SK-N-SH (cell line): ENCODE measurements around the gene ZDHHC11. TPM values are rescaled to one million over a fixed set of nuclear protein-coding genes. Genes with fewer than 3 reads are reported as not detected.
A peak's percentile ranks its signal among the peaks of the same experiment; 100 is the strongest.
"Not testable (repeated sequence)": the region's sequence is repeated elsewhere in the genome, so short reads cannot be mapped to it uniquely, and the experiment has no call there.

Experiments
- CTCF ChIA-PET: fragments of 300-600, 350-600 bp; formaldehyde crosslinking; extraction: SDS; loops from one replicate; lab custom pipeline; 2021; lab: Yijun Ruan, JAX
- POLR2A ChIA-PET: fragments of 350-600 bp; sonication (Branson Sonifier 250); formaldehyde crosslinking; extraction: SDS; loops from one replicate; lab custom pipeline; 2020; ENCODE audit warnings: antibody characterized with exemption, inconsistent platforms; lab: Yijun Ruan, JAX
- DNase-seq: peaks from one replicate; pipeline ENCODE4 v3.0.0; 2012
- H2AFZ ChIP-seq: fragments of 200-600 bp; sonication (generic); 2 replicates; pipeline ENCODE4 v1.8.1; 2016; ENCODE audit warnings: antibody characterized with exemption, mild to moderate bottlenecking, low read depth
- H3F3A ChIP-seq: fragments of 200-600 bp; sonication (generic); replicated peaks from 2 replicates; pipeline ENCODE3; 2016; ENCODE audit warnings: antibody characterized with exemption, mild to moderate bottlenecking; ENCODE audit not compliant: insufficient read depth
- H3K27ac ChIP-seq, 2 experiments: fragments of 200-500 bp in 1 of 2; fragments of 200-600 bp in 1 of 2; sonication (Bioruptor generic) in 1 of 2; sonication (generic), shearing (Covaris generic) in 1 of 2; 2 replicates each; pipeline versions ENCODE4 v1.5.1 to v1.6.1; 2014 to 2016; ENCODE audit warnings: low read depth in 2 of 2, inconsistent platforms in 1 of 2, low read length in 1 of 2, mild to moderate bottlenecking in 1 of 2, mixed read lengths in 1 of 2
- H3K27me3 ChIP-seq: fragments of 200-600 bp; sonication (generic), shearing (Covaris generic); 2 replicates; pipeline ENCODE4 v1.6.1; 2016; ENCODE audit warnings: mixed run types; ENCODE audit not compliant: insufficient read depth
- H3K36me3 ChIP-seq, 2 experiments: fragments of 200-500 bp in 1 of 2; fragments of 200-600 bp in 1 of 2; sonication (Bioruptor generic) in 1 of 2; sonication (generic) in 1 of 2; replicated peaks in 1 of 2; 2 replicates each; pipeline versions ENCODE3 to v1.5.1; 2014 to 2016; ENCODE audit warnings: low read length in 1 of 2, mild to moderate bottlenecking in 1 of 2; ENCODE audit not compliant: insufficient read depth in 2 of 2, control insufficient read depth in 1 of 2
- H3K4me1 ChIP-seq, 2 experiments: fragments of 200-500 bp in 1 of 2; fragments of 200-600 bp in 1 of 2; sonication (Bioruptor generic) in 1 of 2; sonication (generic), shearing (Covaris generic) in 1 of 2; 2 replicates each; pipeline versions ENCODE4 v1.5.1 to v1.6.1; 2014 to 2016; ENCODE audit warnings: low read depth in 1 of 2, low read length in 1 of 2, mixed run types in 1 of 2; ENCODE audit not compliant: insufficient read depth in 2 of 2, control insufficient read depth in 1 of 2
- H3K4me2 ChIP-seq: fragments of 200-600 bp; sonication (generic), shearing (Covaris generic); 2 replicates; pipeline ENCODE4 v1.6.1; 2017; ENCODE audit warnings: mixed run types
- H3K4me3 ChIP-seq, 2 experiments: fragments of 200-500 bp in 1 of 2; fragments of 200-600 bp in 1 of 2; sonication (Bioruptor generic) in 1 of 2; sonication (generic), shearing (Covaris generic) in 1 of 2; 2 replicates each; pipeline versions ENCODE4 v1.5.1 to v1.8.1; 2014 to 2016; ENCODE audit warnings: low read depth in 2 of 2, inconsistent platforms in 1 of 2, low read length in 1 of 2, mild to moderate bottlenecking in 1 of 2, mixed read lengths in 1 of 2, moderate library complexity in 1 of 2
- H3K79me2 ChIP-seq: fragments of 200-600 bp; sonication (generic); 2 replicates; pipeline ENCODE4 v1.8.1; 2017; ENCODE audit warnings: mild to moderate bottlenecking; ENCODE audit not compliant: insufficient read depth
- H3K9ac ChIP-seq: fragments of 200-600 bp; sonication (generic); 2 replicates; pipeline ENCODE4 v1.6.1; 2017; ENCODE audit warnings: mixed run types
- H3K9me2 ChIP-seq: fragments of 200-600 bp; sonication (generic); 2 replicates; pipeline ENCODE4 v1.6.1; 2017; ENCODE audit warnings: mixed run types
- H3K9me3 ChIP-seq: fragments of 200-600 bp; sonication (generic); 2 replicates; pipeline ENCODE4 v1.6.1; 2017; ENCODE audit warnings: mixed run types, mild to moderate bottlenecking, moderate library complexity
- H4K20me1 ChIP-seq: fragments of 200-600 bp; sonication (generic); 2 replicates; pipeline ENCODE4 v1.6.1; 2017; ENCODE audit warnings: mild to moderate bottlenecking, mixed run types; ENCODE audit not compliant: insufficient read depth
- EZH2phosphoT487 ChIP-seq: fragments of 200-600 bp; sonication (generic); IDR thresholded peaks from 2 replicates; pipeline ENCODE4 v1.6.1; 2017; ENCODE audit warnings: low read depth, mixed run types, mild to moderate bottlenecking, antibody characterized with exemption, moderate library complexity, borderline replicate concordance
- NRF1 ChIP-seq: IDR thresholded peaks from 2 replicates; pipeline ENCODE4 v1.6.1; 2012; ENCODE audit warnings: low read depth, mild to moderate bottlenecking, low read length
- WGBS: methylation state at CpG from one replicate; pipeline ENCODE4 v1.1.6; 2017; ENCODE audit warnings: low lambda C conversion rate; 5-methylcytosine and 5-hydroxymethylcytosine counted together
- polyA plus RNA-seq, 3 experiments: library from polyadenylated mRNA; depleted of rRNA; stranded (reverse); fragments of >200 nt; gene quantifications; 2 replicates each; pipeline ENCODE4 v1.2.3, GENCODE V29; 2012
- TF ChIP-seq, protein P1 (sequence below): IDR thresholded peaks from 2 replicates; pipeline ENCODE4 v1.4.0; 2012; ENCODE audit warnings: low read depth, borderline replicate concordance

ZDHHC11 gene
- polyA plus RNA-seq, 1 of the 3 experiments (the other 2 are of a cell fraction) = 0.76 TPM

DNA sequence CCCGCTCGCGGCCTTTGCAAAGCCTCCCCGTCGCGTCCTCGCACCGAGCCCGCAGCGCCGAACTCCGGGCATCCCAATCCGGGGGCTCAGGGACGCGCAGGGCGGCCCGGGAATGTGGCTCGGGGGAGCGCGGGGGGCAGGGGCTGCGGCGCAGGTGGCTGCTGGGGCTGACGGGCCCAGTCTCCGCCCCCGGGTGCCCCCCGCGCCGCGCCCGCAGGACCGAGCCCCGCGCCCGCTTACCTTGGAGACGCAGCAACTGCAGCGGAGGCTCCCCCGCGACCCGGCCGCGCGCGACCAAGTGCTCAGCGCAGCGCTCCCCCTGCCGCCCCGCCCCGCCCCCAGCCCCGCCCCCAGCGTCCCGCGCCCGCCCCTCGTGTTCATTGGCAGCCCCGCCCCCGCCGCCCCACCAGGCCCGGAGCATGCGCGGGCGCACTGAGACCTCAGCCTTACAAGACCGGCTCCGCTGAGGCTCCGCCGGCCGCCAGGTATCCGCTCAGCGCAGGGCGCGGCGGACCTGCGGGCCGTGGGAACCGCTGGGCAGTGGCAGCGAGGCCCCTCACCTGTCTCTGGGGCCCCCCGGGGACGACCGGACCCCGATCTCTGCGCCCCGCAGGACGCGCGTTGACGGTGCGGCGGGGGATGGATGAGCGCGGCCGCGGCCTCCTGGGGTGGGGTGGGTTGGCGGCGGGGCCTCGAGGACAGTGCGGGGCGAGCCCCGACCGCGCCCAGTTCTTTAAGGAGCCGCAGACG is 66.2 kb downstream of the ZDHHC11 start, which contains the start of gene ZDHHC11B:
Gene ZDHHC11B, minus strand, starts transcription at position 302 of the 750 bp plus-strand sequence. CDS start 17,810 bp downstream, outside the sequence.
- H3K9me3 ChIP-seq, POLR2A ChIA-PET, H3K36me3 ChIP-seq, CTCF ChIA-PET, H3K27me3 ChIP-seq, H3K9me2 ChIP-seq, H4K20me1 ChIP-seq, H3K27ac ChIP-seq, H3K79me2 ChIP-seq, H3K9ac ChIP-seq, H3K4me1 ChIP-seq, H3F3A ChIP-seq: not testable (repeated sequence)
- H3K4me3 ChIP-seq = peak within 1 kb of the TSS; percentile 50 to 55
- H2AFZ ChIP-seq = 0 out of 2 replicates have a peak within 1 kb of the TSS, but pooled peaks have one; percentile 78
- DNase-seq = peak; percentile 99
- peak; percentile 81 for TF ChIP-seq NRF1
- 3% methylated on average over 32 of the region's 101 CpGs for WGBS
- H3K4me2 ChIP-seq = peak within 1 kb of the TSS; percentile 80

DNA sequence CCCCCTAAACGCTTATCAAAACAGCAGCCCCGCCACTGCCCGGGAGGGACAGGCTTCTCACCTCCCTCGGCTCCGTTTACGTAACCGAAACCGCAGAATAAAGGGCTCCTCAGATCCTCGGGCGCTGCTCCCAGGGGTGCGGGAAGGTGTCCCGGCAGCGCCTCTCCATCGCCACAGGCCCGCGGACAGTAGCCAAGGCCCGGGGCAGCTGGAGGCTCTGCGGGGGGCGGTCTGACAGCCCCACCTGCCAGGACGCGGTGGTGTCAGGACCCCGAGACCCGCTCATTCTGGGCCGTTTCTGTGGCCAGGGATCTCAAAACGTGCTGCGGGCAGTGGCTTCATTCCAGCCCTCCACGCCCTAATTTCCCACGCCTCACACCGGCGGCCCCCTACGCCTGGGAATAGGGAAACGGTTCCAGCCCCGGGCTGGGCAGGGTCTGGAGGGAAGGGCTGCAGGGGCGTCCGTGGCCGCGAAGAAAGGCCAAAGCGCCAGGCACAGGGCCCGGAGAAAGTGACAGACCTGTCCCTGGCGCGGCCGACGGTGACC is 66.8 kb downstream of the ZDHHC11 start:
- 1% methylated on average over 17 of the region's 43 CpGs for WGBS
- 0 out of 2 replicates have a peak, but pooled peaks have one; percentile 45 for TF ChIP-seq EZH2phosphoT487
- TF ChIP-seq, all 33 proteins: peak for 1; not testable (repeated sequence) for 32
- H3K27me3 ChIP-seq, H3K4me1 ChIP-seq, H3K27ac ChIP-seq, H4K20me1 ChIP-seq, H3K79me2 ChIP-seq, H3K9me2 ChIP-seq, H3F3A ChIP-seq, POLR2A ChIA-PET, CTCF ChIA-PET, H2AFZ ChIP-seq, H3K9ac ChIP-seq, H3K9me3 ChIP-seq, H3K36me3 ChIP-seq: not testable (repeated sequence)
- DNase-seq = peak; percentile 51
- Histone ChIP-seq H3K4me3 (peak overlapping the region in 1 of 2 experiments; percentile 55; a peak in 2 of 4 replicates), H3K4me2 (peak overlapping the region; percentile 71)

DNA sequence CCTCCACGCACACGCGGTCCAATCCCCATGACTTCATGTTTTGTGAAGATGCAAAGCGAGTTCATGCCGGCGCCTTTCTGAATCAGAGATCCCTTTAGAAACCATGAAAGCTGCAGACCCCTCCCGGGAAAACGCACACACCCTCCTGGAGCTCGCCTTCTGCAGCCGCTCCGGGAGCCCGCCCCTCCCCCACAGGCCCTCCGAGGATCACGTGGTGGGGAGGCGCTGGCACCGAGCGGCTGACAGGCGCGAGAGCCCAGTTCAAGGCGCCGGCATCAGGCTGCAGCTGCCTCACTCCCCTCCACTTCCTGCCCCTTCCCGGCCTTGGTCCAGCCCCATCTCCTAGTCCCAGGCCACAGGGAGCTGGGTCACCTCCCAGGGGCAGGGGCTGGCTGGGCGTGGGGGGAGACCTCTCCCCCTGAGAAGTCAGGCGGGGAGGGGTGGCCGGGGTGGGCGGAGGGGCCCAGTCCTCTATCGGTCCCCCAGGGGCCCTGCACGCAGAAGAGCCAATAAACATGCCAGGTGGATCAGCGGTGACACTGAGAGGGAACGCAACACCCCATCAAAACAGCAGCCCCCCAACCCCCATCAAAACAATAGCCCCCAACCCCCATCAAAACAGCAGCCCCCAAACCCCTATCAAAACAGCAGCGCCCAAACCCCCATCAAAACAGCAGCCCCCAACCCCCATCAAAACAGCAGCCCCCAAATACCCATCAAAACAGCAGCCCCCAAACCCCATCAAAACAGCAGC is 67.6 kb downstream of the ZDHHC11 start:
- WGBS = 11% methylated on average over 31 of the region's 31 CpGs
- H3K36me3 ChIP-seq, DNase-seq, H3K9me3 ChIP-seq, H3K4me1 ChIP-seq, H3K79me2 ChIP-seq, H3K27ac ChIP-seq, CTCF ChIA-PET, H3F3A ChIP-seq, H3K9ac ChIP-seq, H3K4me3 ChIP-seq, POLR2A ChIA-PET, H2AFZ ChIP-seq, H3K27me3 ChIP-seq, H4K20me1 ChIP-seq, H3K9me2 ChIP-seq: not testable (repeated sequence)
- TF ChIP-seq, protein P1, sequence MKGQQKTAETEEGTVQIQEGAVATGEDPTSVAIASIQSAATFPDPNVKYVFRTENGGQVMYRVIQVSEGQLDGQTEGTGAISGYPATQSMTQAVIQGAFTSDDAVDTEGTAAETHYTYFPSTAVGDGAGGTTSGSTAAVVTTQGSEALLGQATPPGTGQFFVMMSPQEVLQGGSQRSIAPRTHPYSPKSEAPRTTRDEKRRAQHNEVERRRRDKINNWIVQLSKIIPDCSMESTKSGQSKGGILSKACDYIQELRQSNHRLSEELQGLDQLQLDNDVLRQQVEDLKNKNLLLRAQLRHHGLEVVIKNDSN = peak; percentile 66; the same call in 1 of the 2 replicates
- H3K4me2 ChIP-seq = peak overlapping the region; percentile 23; the same call in 1 of the 2 replicates

DNA sequence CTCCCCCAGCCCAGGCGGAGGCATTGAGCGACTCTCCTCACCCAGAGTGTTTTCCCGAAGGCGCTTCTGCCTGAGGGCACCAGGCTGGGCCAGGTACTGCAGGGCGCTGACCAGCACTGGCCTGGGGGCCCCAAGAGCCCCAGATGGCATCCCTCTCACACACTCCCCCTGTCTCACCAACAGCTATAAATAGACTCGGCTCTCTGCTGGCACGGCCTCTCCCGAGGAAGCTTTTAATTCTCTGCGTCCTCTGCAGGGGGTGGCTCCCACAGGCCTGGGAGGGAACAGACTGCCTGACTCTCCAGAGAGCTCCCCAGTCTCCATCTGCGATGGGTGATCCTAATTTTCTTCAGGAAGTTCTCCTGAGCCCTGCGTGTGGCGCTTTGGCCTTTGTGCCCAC is 68.4 kb downstream of the ZDHHC11 start:
- H3K4me1 ChIP-seq, POLR2A ChIA-PET, H3F3A ChIP-seq, H3K27me3 ChIP-seq, H3K79me2 ChIP-seq, H2AFZ ChIP-seq, H3K9me3 ChIP-seq, CTCF ChIA-PET, H3K27ac ChIP-seq, H3K36me3 ChIP-seq, H3K9me2 ChIP-seq, H3K9ac ChIP-seq, H4K20me1 ChIP-seq, H3K4me3 ChIP-seq, H3K4me2 ChIP-seq, DNase-seq: not testable (repeated sequence)
- no CpG with 5 or more reads among the region's 12 CpGs for WGBS

DNA sequence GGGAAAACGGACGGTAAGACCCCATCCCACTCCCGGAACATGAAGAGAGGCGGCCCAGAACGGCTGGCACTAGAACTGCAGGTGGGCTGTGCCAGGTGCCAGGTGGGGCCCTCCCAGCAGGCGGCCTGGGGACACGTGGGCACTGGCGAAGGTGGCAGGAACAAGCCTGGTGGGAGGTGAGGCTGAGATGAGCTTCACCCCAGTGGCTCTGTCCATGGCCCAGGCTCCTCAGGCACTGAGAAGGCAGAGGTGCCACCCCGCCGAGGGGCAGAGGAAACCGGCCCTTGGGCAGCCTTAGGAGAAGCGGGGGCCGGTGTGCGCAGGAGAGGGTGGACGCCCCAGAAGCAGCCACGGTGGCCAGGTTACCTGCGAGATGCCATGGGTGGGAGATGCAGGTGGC is 70.2 kb downstream of the ZDHHC11 start:
- 77% methylated on average over 15 of the region's 17 CpGs for WGBS
- POLR2A ChIA-PET, H3K4me2 ChIP-seq, H3K27me3 ChIP-seq, CTCF ChIA-PET, H3K9ac ChIP-seq, H3K27ac ChIP-seq, H3K9me2 ChIP-seq, H3K4me1 ChIP-seq, H4K20me1 ChIP-seq, H3F3A ChIP-seq, H3K79me2 ChIP-seq, H2AFZ ChIP-seq, DNase-seq, H3K4me3 ChIP-seq, H3K36me3 ChIP-seq, H3K9me3 ChIP-seq: not testable (repeated sequence)
